HCT116 (cell line): ENCODE results near the gene PRKN. TPM values are rescaled to one million over a fixed set of nuclear protein-coding genes. Genes with fewer than 3 reads are reported as not detected.

Experiments used
- ATAC-seq: fragments of 200-7000 bp; cut with Tn5 transposase; 2 replicates; pipeline ENCODE4 v1.9.1; 2020; ENCODE audit warnings: mild to moderate bottlenecking, moderate library complexity
- BruUV-seq: library from RNA; stranded (reverse); fragments of 400-500 nt; replicated peaks from 2 replicates; lab custom pipeline; 2021; lab: Mats Ljungman, UMichigan
- CTCF ChIA-PET: fragments of 300-600 bp; sonication (Branson Sonifier 250); formaldehyde crosslinking; loops from one replicate; lab custom pipeline; 2021; ENCODE audit warnings: antibody characterized with exemption; lab: Charles Lee
- POLR2A ChIA-PET: fragments of 300-600, 350-600 bp; sonication (Branson Sonifier 250); formaldehyde crosslinking; loops from one replicate; lab custom pipeline; 2021; ENCODE audit warnings: antibody characterized with exemption; lab: Charles Lee
- RAD21 ChIA-PET, 2 experiments: fragments of 300-600 bp; sonication (Branson Sonifier 250); formaldehyde crosslinking; loops; one replicate each; lab custom pipeline; 2023; ENCODE audit warnings: low total read pairs in 2 of 2; ENCODE audit not compliant: uncharacterized antibody in 2 of 2, unreplicated experiment in 2 of 2, low non-redundant PET in 1 of 2; lab: Charles Lee
- DNase-seq: peaks from one replicate; pipeline ENCODE4 v3.0.0-alpha.2; 2010; ENCODE audit warnings: low read depth, low spot score
- H2AFZ ChIP-seq: fragments of 200-600 bp; shearing (Covaris generic), sonication (generic); 2 replicates; pipeline ENCODE4 v1.6.1; 2017; ENCODE audit warnings: low read depth, mixed run types, mixed read lengths, antibody characterized with exemption, low read length; ENCODE audit not compliant: poor library complexity, severe bottlenecking
- H3K27ac ChIP-seq: 2 replicates; pipeline ENCODE4 v1.5.1; 2012; ENCODE audit warnings: low read depth, low read length
- H3K27me3 ChIP-seq: fragments of 200-600 bp; sonication (generic); 2 replicates; pipeline ENCODE4 v1.6.1; 2016; ENCODE audit warnings: mixed run types, low read length, mixed read lengths; ENCODE audit not compliant: insufficient read depth
- H3K36me3 ChIP-seq, 2 experiments: fragments of 200-500 bp in 1 of 2; fragments of 200-600 bp in 1 of 2; sonication (Bioruptor generic) in 1 of 2; sonication (generic) in 1 of 2; 2 replicates each; pipeline versions ENCODE4 v1.5.1 to v1.6.1; 2014 to 2016; ENCODE audit warnings: low read length in 2 of 2, inconsistent platforms in 1 of 2, mixed read lengths in 1 of 2, mixed run types in 1 of 2; ENCODE audit not compliant: insufficient read depth in 2 of 2, control insufficient read depth in 1 of 2
- H3K4me1 ChIP-seq, 2 experiments: fragments of 200-600 bp in 1 of 2; sonication (generic) in 1 of 2; 2 replicates each; pipeline versions ENCODE4 v1.5.1 to v1.6.1; 2012 to 2017; ENCODE audit warnings: low read length in 2 of 2, inconsistent platforms in 1 of 2, mild to moderate bottlenecking in 1 of 2, mixed read lengths in 1 of 2, mixed run types in 1 of 2, moderate library complexity in 1 of 2; ENCODE audit not compliant: insufficient read depth in 2 of 2, control insufficient read depth in 1 of 2
- H3K4me2 ChIP-seq: fragments of 200-600 bp; sonication (generic); 2 replicates; pipeline ENCODE4 v1.6.1; 2017; ENCODE audit warnings: mixed run types, low read length, mixed read lengths
- H3K4me3 ChIP-seq, 2 experiments: fragments of 200-600 bp in 1 of 2; sonication (generic) in 1 of 2; replicated peaks in 1 of 2; 2 replicates each; pipeline ENCODE4 v1.5.1; 2011 to 2016; ENCODE audit warnings: low read length in 2 of 2, control low read depth in 1 of 2, low read depth in 1 of 2, mild to moderate bottlenecking in 1 of 2, mixed read lengths in 1 of 2, mixed run types in 1 of 2
- H3K79me2 ChIP-seq: fragments of 200-600 bp; sonication (generic); 2 replicates; pipeline ENCODE4 v1.6.1; 2017; ENCODE audit warnings: mild to moderate bottlenecking, mixed run types, low read length, moderate library complexity, mixed read lengths; ENCODE audit not compliant: insufficient read depth
- H3K9ac ChIP-seq: fragments of 200-600 bp; sonication (generic); 2 replicates; pipeline ENCODE4 v1.6.1; 2016; ENCODE audit warnings: low read length, mixed read lengths
- H3K9me2 ChIP-seq: fragments of 200-600 bp; sonication (generic), shearing (Covaris generic); 2 replicates; pipeline ENCODE4 v1.6.1; 2017; ENCODE audit warnings: mixed run types, mild to moderate bottlenecking, moderate library complexity; ENCODE audit not compliant: insufficient read depth
- H3K9me3 ChIP-seq, 2 experiments: fragments of 200-500 bp in 1 of 2; fragments of 200-600 bp in 1 of 2; sonication (Bioruptor generic) in 1 of 2; sonication (generic) in 1 of 2; 2 replicates each; pipeline ENCODE4 v1.6.1; 2014 to 2017; ENCODE audit warnings: low read length in 2 of 2, mixed read lengths in 2 of 2, inconsistent platforms in 1 of 2, low read depth in 1 of 2, mild to moderate bottlenecking in 1 of 2, mixed run types in 1 of 2, moderate library complexity in 1 of 2; ENCODE audit not compliant: control insufficient read depth in 1 of 2, insufficient read depth in 1 of 2
- H4K20me1 ChIP-seq: fragments of 200-600 bp; sonication (generic), shearing (Covaris generic); 2 replicates; pipeline ENCODE4 v1.6.1; 2017; ENCODE audit warnings: mixed run types, mild to moderate bottlenecking, moderate library complexity; ENCODE audit not compliant: insufficient read depth
- EGR1 ChIP-seq: IDR thresholded peaks from 2 replicates; pipeline ENCODE4 v1.6.1; 2012; ENCODE audit warnings: low read depth
- REST ChIP-seq: IDR thresholded peaks from 2 replicates; pipeline ENCODE4 v1.6.1; 2012; ENCODE audit warnings: low read depth
- ZBTB33 ChIP-seq: IDR thresholded peaks from 2 replicates; pipeline ENCODE4 v1.6.1; 2011; ENCODE audit warnings: mild to moderate bottlenecking, low read length, moderate library complexity; ENCODE audit not compliant: insufficient replicate concordance; ENCODE audit errors: extremely low read depth
- intact Hi-C: fragments of 100-400 bp; cut with micrococcal nuclease; formaldehyde crosslinking; loops from 2 replicates; pipeline ENCODE4 v1.10.0; 2022
- total RNA-seq: library from RNA; stranded (reverse); gene quantifications from one replicate; pipeline ENCODE4 v1.2.1, GENCODE V29; 2021; ENCODE audit not compliant: unreplicated experiment

PRKN gene
- total RNA-seq, 1 experiment from 2014 or later = 2.6 TPM

DNA sequence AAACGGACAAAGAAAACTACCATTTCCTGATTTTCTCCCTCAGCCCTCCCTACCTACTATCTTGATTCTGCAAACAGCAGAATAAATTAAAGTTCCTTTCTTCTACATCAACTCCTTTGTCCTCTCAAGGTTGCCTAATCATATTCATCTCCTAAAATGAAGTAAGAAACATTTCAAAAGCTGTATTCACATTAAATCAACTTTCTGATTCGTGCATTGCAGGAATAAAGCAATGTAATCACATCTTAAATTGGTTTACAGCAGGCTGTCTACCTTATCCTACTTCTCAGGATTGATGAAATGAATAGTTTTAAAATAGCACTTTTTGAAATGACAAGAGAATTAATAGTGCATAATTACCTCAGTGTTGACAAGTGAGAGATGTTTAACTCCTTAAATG, 25.1 kb downstream of the PRKN start:
- no peak for TF ChIP-seq EGR1
- TF ChIP-seq ZBTB33 = no peak
- TF ChIP-seq REST = no peak
- TF ChIP-seq, all 23 proteins: peak for 0
- CTCF ChIA-PET = no interaction called here
- no peaks in the 10 kb centered on the region for H3K79me2 ChIP-seq
- POLR2A ChIA-PET = no interaction called here
- no TSS peak for BruUV-seq
- DNase-seq = no peak
- H2AFZ ChIP-seq = no peak overlapping the region
- H3K4me3 ChIP-seq = no peak overlapping the region
- no peak for ATAC-seq
- H3K4me2 ChIP-seq = no peak overlapping the region
- H3K4me1 ChIP-seq = no peaks in the 10 kb centered on the region
- H3K9me2 ChIP-seq = no peaks in the 10 kb centered on the region
- no peaks in the 10 kb centered on the region for H3K36me3 ChIP-seq
- RAD21 ChIA-PET = no interaction called here
- no peak overlapping the region for H3K9ac ChIP-seq
- no peaks in the 10 kb centered on the region; a peak in 1 of 4 replicates for H3K9me3 ChIP-seq
- intact Hi-C loops = no loop called here
- no peak overlapping the region for H3K27ac ChIP-seq
- no peaks in the 10 kb centered on the region for H4K20me1 ChIP-seq
- no peaks in the 10 kb centered on the region for H3K27me3 ChIP-seq
